Measurements from ENCODE around the gene CHID1.

DNA sequence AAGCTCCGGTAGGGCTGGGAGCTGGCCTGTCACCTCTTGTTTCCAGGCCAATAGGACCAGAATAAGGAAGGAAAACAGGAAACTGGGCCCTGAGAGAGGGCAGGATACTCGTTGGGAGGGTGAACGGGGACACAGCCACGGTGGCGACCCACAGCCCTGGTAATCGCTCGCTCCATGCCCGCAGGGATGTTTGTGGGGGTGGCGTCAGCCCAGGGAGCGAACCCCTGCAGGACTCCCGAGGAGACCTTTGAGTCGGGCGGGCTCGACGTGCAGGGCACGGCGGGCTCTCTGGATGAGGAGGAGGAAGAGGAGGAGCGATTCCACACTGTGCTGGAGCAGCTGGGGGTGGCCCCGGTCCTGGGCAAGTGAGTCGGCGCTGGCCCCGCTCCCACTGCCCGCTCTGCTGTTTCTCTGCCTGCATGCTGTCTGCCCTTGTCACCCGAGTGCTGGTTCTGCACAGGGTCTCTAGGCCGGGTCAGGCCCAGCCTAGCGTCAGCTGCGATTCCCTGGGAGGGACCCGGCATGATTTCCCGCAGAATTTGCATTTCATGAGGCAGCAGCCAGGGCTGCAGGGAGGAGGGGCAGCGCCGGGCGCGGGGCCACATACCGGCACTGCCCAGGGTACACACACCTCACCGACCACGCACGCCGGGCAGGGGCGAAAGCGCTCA, 81.3 kb downstream of the CHID1 start:
- no peak for TF ChIP-seq EP300 (IDR thresholded peaks at IDR 0.05)
- TF ChIP-seq CTCF (IDR thresholded peaks at IDR 0.05): no peak
- TF ChIP-seq POLR2A (IDR thresholded peaks at IDR 0.05): no peak
